ENCODE measurements around the gene GRM2.

GRM2 gene

DNA sequence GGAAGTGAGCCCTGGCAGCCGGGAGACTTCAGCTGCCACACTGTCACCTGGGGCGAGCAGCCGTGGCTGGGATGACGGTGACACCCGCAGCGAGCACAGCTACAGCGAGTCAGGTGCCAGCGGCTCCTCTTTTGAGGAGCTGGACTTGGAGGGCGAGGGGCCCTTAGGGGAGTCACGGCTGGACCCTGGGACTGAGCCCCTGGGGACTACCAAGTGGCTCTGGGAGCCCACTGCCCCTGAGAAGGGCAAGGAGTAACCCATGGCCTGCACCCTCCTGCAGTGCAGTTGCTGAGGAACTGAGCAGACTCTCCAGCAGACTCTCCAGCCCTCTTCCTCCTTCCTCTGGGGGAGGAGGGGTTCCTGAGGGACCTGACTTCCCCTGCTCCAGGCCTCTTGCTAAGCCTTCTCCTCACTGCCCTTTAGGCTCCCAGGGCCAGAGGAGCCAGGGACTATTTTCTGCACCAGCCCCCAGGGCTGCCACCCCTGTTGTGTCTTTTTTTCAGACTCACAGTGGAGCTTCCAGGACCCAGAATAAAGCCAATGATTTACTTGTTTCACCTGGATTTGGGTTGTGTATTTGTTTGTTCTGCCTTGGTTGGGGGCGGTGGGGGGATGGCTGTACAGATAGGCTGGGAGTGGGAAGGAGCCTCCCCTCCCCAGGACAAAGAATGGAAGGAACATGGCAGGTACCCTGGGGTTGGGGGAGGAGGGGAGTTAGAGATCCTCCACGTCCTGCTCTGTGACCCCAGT lies 2.9 kb upstream of the GRM2 start:
- DNase-seq = no peak
- no peaks in the 10 kb centered on the region for H3K79me2 ChIP-seq (ENCODE audit: low read length)
- no peak overlapping the region for H3K9ac ChIP-seq (ENCODE audit: low read length)
- no peaks in the 10 kb centered on the region for H3K27me3 ChIP-seq (replicated peaks; ENCODE audit: insufficient read depth, low read length)
- H3K36me3 ChIP-seq (replicated peaks; ENCODE audit: insufficient read depth, low read length) = no peaks in the 10 kb centered on the region
- no peak overlapping the region for H3K4me3 ChIP-seq (ENCODE audit: low read length)
- H4K20me1 ChIP-seq (ENCODE audit: insufficient read depth, low read length) = no peaks in the 10 kb centered on the region
- H3K9me2 ChIP-seq (replicated peaks; ENCODE audit: insufficient read depth, low read length) = no peaks in the 10 kb centered on the region
- H3K9me3 ChIP-seq (replicated peaks; ENCODE audit: insufficient read depth, low read length) = no peaks in the 10 kb centered on the region
- no peak for TF ChIP-seq EZH2 (optimal IDR thresholded peaks at IDR 0.05; ENCODE audit: low read depth, low read length)
- TF ChIP-seq, protein P1, sequence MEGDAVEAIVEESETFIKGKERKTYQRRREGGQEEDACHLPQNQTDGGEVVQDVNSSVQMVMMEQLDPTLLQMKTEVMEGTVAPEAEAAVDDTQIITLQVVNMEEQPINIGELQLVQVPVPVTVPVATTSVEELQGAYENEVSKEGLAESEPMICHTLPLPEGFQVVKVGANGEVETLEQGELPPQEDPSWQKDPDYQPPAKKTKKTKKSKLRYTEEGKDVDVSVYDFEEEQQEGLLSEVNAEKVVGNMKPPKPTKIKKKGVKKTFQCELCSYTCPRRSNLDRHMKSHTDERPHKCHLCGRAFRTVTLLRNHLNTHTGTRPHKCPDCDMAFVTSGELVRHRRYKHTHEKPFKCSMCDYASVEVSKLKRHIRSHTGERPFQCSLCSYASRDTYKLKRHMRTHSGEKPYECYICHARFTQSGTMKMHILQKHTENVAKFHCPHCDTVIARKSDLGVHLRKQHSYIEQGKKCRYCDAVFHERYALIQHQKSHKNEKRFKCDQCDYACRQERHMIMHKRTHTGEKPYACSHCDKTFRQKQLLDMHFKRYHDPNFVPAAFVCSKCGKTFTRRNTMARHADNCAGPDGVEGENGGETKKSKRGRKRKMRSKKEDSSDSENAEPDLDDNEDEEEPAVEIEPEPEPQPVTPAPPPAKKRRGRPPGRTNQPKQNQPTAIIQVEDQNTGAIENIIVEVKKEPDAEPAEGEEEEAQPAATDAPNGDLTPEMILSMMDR (IDR thresholded peaks at IDR 0.05; ENCODE audit: low read length) = no peak
- no peak overlapping the region for H2AFZ ChIP-seq (ENCODE audit: low read length)
- no peak overlapping the region for H3K27ac ChIP-seq (ENCODE audit: low read length)
- H3K4me1 ChIP-seq (ENCODE audit: low read length) = no peaks in the 10 kb centered on the region
- H3K4me2 ChIP-seq (ENCODE audit: low read depth, low read length) = no peak overlapping the region
- no peaks in the 10 kb centered on the region for H3F3A ChIP-seq (ENCODE audit: insufficient read depth, low read length)

DNA sequence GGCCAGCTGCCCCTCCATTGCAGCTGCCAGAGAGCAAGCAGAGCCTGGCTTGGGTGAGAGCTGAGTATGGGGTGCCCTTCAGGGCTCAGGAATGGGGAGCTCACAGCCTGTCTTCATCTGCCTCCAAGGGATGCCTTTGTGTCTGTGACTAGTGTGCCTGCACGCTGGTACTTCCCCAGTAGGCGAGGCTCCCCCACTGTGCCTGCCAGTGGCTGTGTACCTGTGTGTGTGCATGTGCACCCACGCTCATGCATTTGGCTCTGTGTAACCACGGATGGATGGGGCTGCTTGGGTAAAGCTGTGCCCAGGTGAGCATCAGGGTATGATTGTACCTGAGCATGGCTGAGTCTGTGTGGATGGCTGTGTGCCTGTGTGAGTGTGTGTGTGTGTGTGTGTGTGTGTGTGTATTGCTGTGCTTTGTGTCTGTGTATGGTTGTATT lies 2.3 kb upstream of the GRM2 start:
- Histone ChIP-seq H3K36me3 (replicated peaks; ENCODE audit: insufficient read depth, low read length) (no peaks in the 10 kb centered on the region), H3K27ac (ENCODE audit: low read length) (no peak overlapping the region), H3K4me3 (ENCODE audit: low read length) (no peak overlapping the region), H3K27me3 (replicated peaks; ENCODE audit: insufficient read depth, low read length) (no peaks in the 10 kb centered on the region), H2AFZ (ENCODE audit: low read length) (no peak overlapping the region), H3K9ac (ENCODE audit: low read length) (no peak overlapping the region), H3F3A (ENCODE audit: insufficient read depth, low read length) (no peaks in the 10 kb centered on the region), H3K4me1 (ENCODE audit: low read length) (no peaks in the 10 kb centered on the region), H4K20me1 (ENCODE audit: insufficient read depth, low read length) (no peaks in the 10 kb centered on the region), H3K4me2 (ENCODE audit: low read depth, low read length) (no peak overlapping the region), H3K9me3 (replicated peaks; ENCODE audit: insufficient read depth, low read length) (no peaks in the 10 kb centered on the region), H3K9me2 (replicated peaks; ENCODE audit: insufficient read depth, low read length) (no peaks in the 10 kb centered on the region), H3K79me2 (ENCODE audit: low read length) (no peaks in the 10 kb centered on the region)
- DNase-seq = no peak
- TF ChIP-seq EZH2 (optimal IDR thresholded peaks at IDR 0.05; ENCODE audit: low read depth, low read length) = no peak
- TF ChIP-seq EZH2phosphoT487 (IDR thresholded peaks at IDR 0.05; ENCODE audit: low read length) = no peak
- TF ChIP-seq, protein P1 (IDR thresholded peaks at IDR 0.05; ENCODE audit: low read length) = no peak

DNA sequence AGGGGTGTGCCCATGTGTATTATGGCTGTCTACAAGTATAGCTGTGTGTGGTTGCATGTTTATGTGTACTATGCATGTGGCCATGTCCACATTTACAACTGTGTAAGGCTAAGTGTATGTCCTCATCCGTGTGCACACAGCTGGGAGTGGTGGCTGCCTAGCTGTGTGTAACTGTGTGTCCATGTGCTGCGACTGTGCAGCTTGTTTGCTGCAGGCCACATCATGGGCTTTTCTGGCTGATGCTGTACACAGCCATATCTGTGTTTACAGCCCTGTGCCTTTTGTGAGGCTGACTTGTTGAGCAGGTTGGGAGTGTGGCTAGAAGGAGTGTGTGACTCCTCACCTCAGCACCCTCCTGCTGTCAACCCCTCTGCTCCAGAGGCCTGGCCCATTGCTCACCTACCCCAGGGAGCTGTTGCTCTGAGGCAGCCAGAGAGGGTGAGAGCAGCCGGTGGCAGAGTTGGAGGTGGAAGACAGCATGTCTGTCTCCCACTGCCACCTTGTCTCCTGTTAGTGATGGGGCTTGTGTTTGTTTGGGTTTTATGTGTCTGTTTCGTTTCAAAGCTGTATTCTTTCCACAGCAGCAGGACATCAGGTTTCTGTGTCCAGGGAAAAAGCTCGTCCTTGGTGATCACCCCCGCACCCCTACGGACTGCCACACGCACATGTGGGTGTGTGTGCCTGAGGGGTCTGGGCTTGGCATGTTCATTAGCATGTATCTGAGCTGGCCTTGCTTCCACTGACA lies 1.4 kb upstream of the GRM2 start:
- DNase-seq = no peak
- H3K27me3 ChIP-seq (replicated peaks; ENCODE audit: insufficient read depth, low read length) = no peaks in the 10 kb centered on the region
- no peaks in the 10 kb centered on the region for H3K4me1 ChIP-seq (ENCODE audit: low read length)
- H3K4me3 ChIP-seq (ENCODE audit: low read length) = no peak overlapping the region
- H2AFZ ChIP-seq (ENCODE audit: low read length) = no peak overlapping the region
- no peaks in the 10 kb centered on the region for H3K36me3 ChIP-seq (replicated peaks; ENCODE audit: insufficient read depth, low read length)
- H3K79me2 ChIP-seq (ENCODE audit: low read length) = no peaks in the 10 kb centered on the region
- H3K27ac ChIP-seq (ENCODE audit: low read length) = no peak overlapping the region
- no peak overlapping the region for H3K4me2 ChIP-seq (ENCODE audit: low read depth, low read length)
- no peaks in the 10 kb centered on the region for H3K9me3 ChIP-seq (replicated peaks; ENCODE audit: insufficient read depth, low read length)
- TF ChIP-seq EZH2 (optimal IDR thresholded peaks at IDR 0.05; ENCODE audit: low read depth, low read length) (no peak), EZH2phosphoT487 (IDR thresholded peaks at IDR 0.05; ENCODE audit: low read length) (no peak)
- TF ChIP-seq, protein P1 (IDR thresholded peaks at IDR 0.05; ENCODE audit: low read length) = no peak
- no peak overlapping the region for H3K9ac ChIP-seq (ENCODE audit: low read length)
- no peaks in the 10 kb centered on the region for H3K9me2 ChIP-seq (replicated peaks; ENCODE audit: insufficient read depth, low read length)
- H4K20me1 ChIP-seq (ENCODE audit: insufficient read depth, low read length) = no peaks in the 10 kb centered on the region
- H3F3A ChIP-seq (ENCODE audit: insufficient read depth, low read length) = no peaks in the 10 kb centered on the region

Measured in MM.1S (cell line).